ENCODE data around the gene TOP2A. TPM values are rescaled to one million over a fixed set of nuclear protein-coding genes. Genes with fewer than 3 reads are reported as not detected.

Gene TOP2A
- total and polyA plus RNA-seq, 2 donors (not counting 1 experiment from before 2014, with no cell fraction given) = 39.2 to 41.6 TPM

GRCh38 chr17:40355804-40356758 is 61.6 kb downstream of the TOP2A start:
- DNase-seq (ENCODE audit: low read depth in 2 of 2) = no peak
- H3K79me2 ChIP-seq (ENCODE audit: control insufficient read depth, insufficient read depth, low read length) = no peaks in the 10 kb centered on the region
- no peaks in the 10 kb centered on the region for H4K20me1 ChIP-seq (ENCODE audit: control insufficient read depth, extremely low read depth, insufficient read depth, low read length)
- H3K9me3 ChIP-seq (ENCODE audit: control insufficient read depth, insufficient read depth, low read depth, low read length) = no peaks in the 10 kb centered on the region
- TF ChIP-seq, protein P1, sequence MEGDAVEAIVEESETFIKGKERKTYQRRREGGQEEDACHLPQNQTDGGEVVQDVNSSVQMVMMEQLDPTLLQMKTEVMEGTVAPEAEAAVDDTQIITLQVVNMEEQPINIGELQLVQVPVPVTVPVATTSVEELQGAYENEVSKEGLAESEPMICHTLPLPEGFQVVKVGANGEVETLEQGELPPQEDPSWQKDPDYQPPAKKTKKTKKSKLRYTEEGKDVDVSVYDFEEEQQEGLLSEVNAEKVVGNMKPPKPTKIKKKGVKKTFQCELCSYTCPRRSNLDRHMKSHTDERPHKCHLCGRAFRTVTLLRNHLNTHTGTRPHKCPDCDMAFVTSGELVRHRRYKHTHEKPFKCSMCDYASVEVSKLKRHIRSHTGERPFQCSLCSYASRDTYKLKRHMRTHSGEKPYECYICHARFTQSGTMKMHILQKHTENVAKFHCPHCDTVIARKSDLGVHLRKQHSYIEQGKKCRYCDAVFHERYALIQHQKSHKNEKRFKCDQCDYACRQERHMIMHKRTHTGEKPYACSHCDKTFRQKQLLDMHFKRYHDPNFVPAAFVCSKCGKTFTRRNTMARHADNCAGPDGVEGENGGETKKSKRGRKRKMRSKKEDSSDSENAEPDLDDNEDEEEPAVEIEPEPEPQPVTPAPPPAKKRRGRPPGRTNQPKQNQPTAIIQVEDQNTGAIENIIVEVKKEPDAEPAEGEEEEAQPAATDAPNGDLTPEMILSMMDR (conservative IDR thresholded peaks at IDR 0.05 in 1 of 2, IDR thresholded peaks at IDR 0.05 in 1 of 2; ENCODE audit: low read depth in 1 of 2, low read length in 2 of 2) = no peak
- no peak for TF ChIP-seq EZH2 (IDR thresholded peaks at IDR 0.05; ENCODE audit: low read length, missing control alignments)
- H3K9ac ChIP-seq (ENCODE audit: insufficient read depth, low read length) = no peak overlapping the region
- peaks cover 21% of the 10 kb centered on the region for H3K36me3 ChIP-seq (ENCODE audit: control insufficient read depth, insufficient read depth, low read length)
- H3K4me3 ChIP-seq (replicated peaks in 1 of 4; ENCODE audit: control extremely low read depth in 1 of 4, insufficient read depth in 1 of 4, low read depth in 3 of 4, low read length in 4 of 4) = no peak overlapping the region
- H2AFZ ChIP-seq (ENCODE audit: low read length) = no peak overlapping the region
- H3K4me2 ChIP-seq (ENCODE audit: extremely low read depth, insufficient read depth, low read length) = no peak overlapping the region
- H3K4me1 ChIP-seq (ENCODE audit: control insufficient read depth, extremely low read depth, insufficient read depth, low read length) = peaks cover 8% of the 10 kb centered on the region
- no peak overlapping the region for H3K27ac ChIP-seq (ENCODE audit: insufficient read depth, low read length)
- H3K27me3 ChIP-seq (ENCODE audit: control insufficient read depth, insufficient read depth, low read length) = no peaks in the 10 kb centered on the region

- Histone ChIP-seq H3K9ac (ENCODE audit: insufficient read depth, low read length) (no peak overlapping the region), H2AFZ (ENCODE audit: low read length) (no peak overlapping the region), H3K4me2 (ENCODE audit: extremely low read depth, insufficient read depth, low read length) (no peak overlapping the region), H3K9me3 (ENCODE audit: control insufficient read depth, insufficient read depth, low read depth, low read length) (no peaks in the 10 kb centered on the region), H4K20me1 (ENCODE audit: control insufficient read depth, extremely low read depth, insufficient read depth, low read length) (no peaks in the 10 kb centered on the region), H3K27ac (ENCODE audit: insufficient read depth, low read length) (no peak overlapping the region), H3K79me2 (ENCODE audit: control insufficient read depth, insufficient read depth, low read length) (no peaks in the 10 kb centered on the region), H3K36me3 (ENCODE audit: control insufficient read depth, insufficient read depth, low read length) (peaks cover 22% of the 10 kb centered on the region), H3K4me1 (ENCODE audit: control insufficient read depth, extremely low read depth, insufficient read depth, low read length) (peaks cover 10% of the 10 kb centered on the region), H3K27me3 (ENCODE audit: control insufficient read depth, insufficient read depth, low read length) (no peaks in the 10 kb centered on the region), H3K4me3 (replicated peaks in 1 of 4; ENCODE audit: control extremely low read depth in 1 of 4, insufficient read depth in 1 of 4, low read depth in 3 of 4, low read length in 4 of 4) (no peak overlapping the region)
- peak in 1 of 2 donors; percentile 56 for DNase-seq (ENCODE audit: low read depth in 2 of 2)
- TF ChIP-seq, protein P1 (conservative IDR thresholded peaks at IDR 0.05 in 1 of 2, IDR thresholded peaks at IDR 0.05 in 1 of 2; ENCODE audit: low read depth in 1 of 2, low read length in 2 of 2) = peak; percentile 78 to 83
- no peak for TF ChIP-seq EZH2 (IDR thresholded peaks at IDR 0.05; ENCODE audit: low read length, missing control alignments)
These were observed 62.4 kb downstream of the TOP2A start for GRCh38 chr17:40355123-40355803.
